K562 (cell line): Measurements from ENCODE around the gene NR1I3. TPM values are rescaled to one million over a fixed set of nuclear protein-coding genes. Genes with fewer than 3 reads are reported as not detected.

Source experiments
- ATAC-seq: fragments of 200-7000 bp; cut with Tn5 transposase; 3 replicates; pipeline ENCODE4 v1.9.1; 2020; ENCODE audit warnings: moderate library complexity
- BruUV-seq: library from RNA; stranded (reverse); fragments of 400-500 nt; replicated peaks from 2 replicates; lab custom pipeline; 2021; lab: Mats Ljungman, UMichigan
- CTCF ChIA-PET: fragments of 300-600 bp; formaldehyde crosslinking; extraction: SDS; loops from one replicate; lab custom pipeline; 2021; ENCODE audit warnings: low intra/inter-chr PET ratio; lab: Yijun Ruan, JAX
- POLR2A ChIA-PET: fragments of 300-600, 350-650 bp; sonication (Branson Sonifier 250); formaldehyde crosslinking; extraction: SDS; loops from one replicate; lab custom pipeline; 2021; ENCODE audit warnings: antibody characterized with exemption, inconsistent platforms; lab: Yijun Ruan, JAX
- DNase-seq, 4 experiments: peaks; one replicate each; pipeline versions ENCODE4 v3.0.0 to v3.0.0-alpha.2; 2011 to 2018; ENCODE audit warnings: low spot score in 3 of 4, mixed read lengths in 3 of 4; ENCODE audit errors: extremely low read depth in 1 of 4
- FAIRE-seq: peaks from 2 replicates; lab custom pipeline; 2011; peaks lifted over from hg19 to GRCh38; lab: Jason Lieb, UNC
- H2AFZ ChIP-seq: 2 replicates; pipeline ENCODE4 v1.6.0; 2011; ENCODE audit warnings: low read depth, low read length, control low read depth, inconsistent platforms
- H3K27ac ChIP-seq: fragments of 200-600 bp; 3 replicates; pipeline ENCODE4 v1.8.0; 2011; ENCODE audit warnings: low read depth, mild to moderate bottlenecking, control low read depth, inconsistent platforms, low read length, moderate library complexity, mixed read lengths; ENCODE audit errors: extremely low read depth
- H3K27me3 ChIP-seq, 2 experiments: fragments of 300-600 bp in 1 of 2; 2 replicates in 1 of 2; 3 replicates in 1 of 2; pipeline versions ENCODE4 v1.6.0 to v1.8.0; 2011; ENCODE audit warnings: inconsistent platforms in 2 of 2, low read length in 2 of 2, mild to moderate bottlenecking in 1 of 2, mixed read lengths in 1 of 2, moderate library complexity in 1 of 2; ENCODE audit not compliant: control insufficient read depth in 2 of 2, insufficient read depth in 2 of 2
- H3K36me3 ChIP-seq: fragments of 300-600 bp; 3 replicates; pipeline ENCODE4 v1.8.0; 2011; ENCODE audit warnings: mild to moderate bottlenecking, low read length, inconsistent platforms; ENCODE audit not compliant: control insufficient read depth, insufficient read depth
- H3K4me1 ChIP-seq, 2 experiments: fragments of 200-600 bp in 1 of 2; replicated peaks in 1 of 2; 2 replicates in 1 of 2; 3 replicates in 1 of 2; pipeline versions ENCODE4 v1.5.1 to v1.8.0; 2011; ENCODE audit warnings: inconsistent platforms in 2 of 2, low read length in 2 of 2, mild to moderate bottlenecking in 1 of 2, mixed read lengths in 1 of 2, moderate library complexity in 1 of 2; ENCODE audit not compliant: control insufficient read depth in 2 of 2, insufficient read depth in 2 of 2
- H3K4me2 ChIP-seq: 2 replicates; pipeline ENCODE4 v1.6.1; 2011; ENCODE audit warnings: low read length, control low read depth, inconsistent platforms, mixed read lengths; ENCODE audit not compliant: insufficient read depth
- H3K4me3 ChIP-seq: fragments of 200-600 bp; sonication (generic), shearing (Covaris generic); 2 replicates; pipeline ENCODE4 v1.5.1; 2016; ENCODE audit warnings: control low read depth, inconsistent platforms
- H3K79me2 ChIP-seq: fragments of 200-600 bp; 3 replicates; pipeline ENCODE4 v1.8.0; 2011; ENCODE audit warnings: low read length, inconsistent platforms; ENCODE audit not compliant: control insufficient read depth, insufficient read depth
- H3K9ac ChIP-seq, 2 experiments: 2 replicates each; pipeline versions ENCODE4 v1.6.0 to v1.6.1; 2011; ENCODE audit warnings: low read depth in 2 of 2, low read length in 2 of 2, control low read depth in 1 of 2, inconsistent platforms in 1 of 2, mild to moderate bottlenecking in 1 of 2, mixed read lengths in 1 of 2; ENCODE audit not compliant: insufficient read depth in 1 of 2
- H3K9me1 ChIP-seq: one replicate; pipeline ENCODE4 v1.6.0; 2011; ENCODE audit warnings: inconsistent platforms, mild to moderate bottlenecking, low read length, moderate library complexity; ENCODE audit not compliant: control insufficient read depth, insufficient read depth
- H3K9me3 ChIP-seq: replicated peaks from 2 replicates; pipeline ENCODE4 v1.5.1; 2011; ENCODE audit warnings: low read depth, low read length, inconsistent platforms; ENCODE audit not compliant: control insufficient read depth, insufficient read depth
- H4K20me1 ChIP-seq: replicated peaks from 2 replicates; pipeline ENCODE4 v1.6.1; 2011; ENCODE audit warnings: low read length, inconsistent platforms, mixed read lengths; ENCODE audit not compliant: control insufficient read depth, insufficient read depth
- CBX5 ChIP-seq: IDR thresholded peaks from 2 replicates; pipeline ENCODE4 v1.6.1; 2014; ENCODE audit warnings: low read depth, borderline replicate concordance
- HDAC3 ChIP-seq: fragments of 450-650 bp; IDR thresholded peaks from 2 replicates; pipeline ENCODE4 v1.6.1; 2018; ENCODE audit warnings: borderline replicate concordance, mild to moderate bottlenecking, moderate library complexity; ENCODE audit not compliant: partially characterized antibody
- NFYB ChIP-seq: IDR thresholded peaks from 2 replicates; pipeline ENCODE4 v1.6.1; 2011; ENCODE audit warnings: mild to moderate bottlenecking, moderate library complexity; ENCODE audit not compliant: insufficient read length; ENCODE audit errors: extremely low read depth
- POLR2B ChIP-seq: fragments of 450-650 bp; IDR thresholded peaks from 2 replicates; pipeline ENCODE4 v1.6.1; 2018; ENCODE audit warnings: low read depth; ENCODE audit not compliant: partially characterized antibody
- PRPF4 ChIP-seq: fragments of 200-400 bp; formaldehyde crosslinking; IDR thresholded peaks from one replicate; pipeline ENCODE4 v1.6.1; 2017; ENCODE audit warnings: low read length, low read depth, mild to moderate bottlenecking; ENCODE audit not compliant: insufficient read depth, poor library complexity, severe bottlenecking
- ZBTB7A ChIP-seq: IDR thresholded peaks from 2 replicates; pipeline ENCODE4 v1.6.1; 2011; ENCODE audit warnings: low read depth, mild to moderate bottlenecking, low read length, moderate library complexity, borderline replicate concordance; ENCODE audit not compliant: control insufficient read depth
- ZNF121 ChIP-seq: sonication (generic); formaldehyde crosslinking; conservative IDR thresholded peaks from 2 replicates; pipeline ENCODE4 v1.8.0; 2022; ENCODE audit warnings: missing genetic modification reagents
- WGBS: fragments of 100-300 bp; shearing (Covaris generic); methylation state at CpG from one replicate; pipeline ENCODE4 v1.1.6; 2016; ENCODE audit warnings: low coverage, mixed read lengths; ENCODE audit not compliant: insufficient coverage; ENCODE audit errors: missing lambda C conversion rate; 5-methylcytosine and 5-hydroxymethylcytosine counted together
- in situ Hi-C: fragments of 300-500 bp; cut with MboI; formaldehyde crosslinking; loops from 4 replicates; pipeline ENCODE4 v1.15.0; 2018; ENCODE audit warnings: inconsistent platforms, mixed read lengths
- intact Hi-C: fragments of 100-400 bp; cut with micrococcal nuclease; formaldehyde crosslinking; loops from 2 replicates; pipeline ENCODE4 v1.14.2; 2022
- polyA plus RNA-seq, 8 experiments: library from polyadenylated mRNA; depleted of rRNA in 4 of 8; stranded (reverse) in 5 of 8; unstranded in 3 of 8; fragments of >200 nt; fragmentation: Nextera tagmentation in 2 of 8; fragmentation: Illumina TruSeq in 1 of 8; extraction: Ambion mirVana in 2 of 8; extraction: Trizol in 1 of 8; gene quantifications; 2 replicates each; pipeline versions ENCODE4 v1.2.1 to v1.2.3, GENCODE V29; 2011 to 2014; ENCODE audit warnings: inconsistent platforms in 1 of 8, missing spikeins in 1 of 8
- total RNA-seq, 7 experiments: library from RNA; depleted of rRNA in 6 of 7; stranded (reverse); fragments of >200 nt in 6 of 7; fragmentation: Illumina TruSeq in 2 of 7; extraction: Trizol in 2 of 7; gene quantifications; 2 replicates each; pipeline versions ENCODE4 v1.2.1 to v1.2.3, GENCODE V29; 2011 to 2021; ENCODE audit warnings: low replicate concordance in 1 of 7
- TF ChIP-seq, protein P1 (sequence below): fragments of 250-450 bp; sonication (Bioruptor Pico); IDR thresholded peaks from 2 replicates; pipeline ENCODE4 v1.5.0; 2021

NR1I3 gene
- total and polyA plus RNA-seq, 9 of the 15 experiments (the other 6 are each of a cell fraction or from before 2014, with no cell fraction given) = 0.11 TPM; not detected in 8

DNA sequence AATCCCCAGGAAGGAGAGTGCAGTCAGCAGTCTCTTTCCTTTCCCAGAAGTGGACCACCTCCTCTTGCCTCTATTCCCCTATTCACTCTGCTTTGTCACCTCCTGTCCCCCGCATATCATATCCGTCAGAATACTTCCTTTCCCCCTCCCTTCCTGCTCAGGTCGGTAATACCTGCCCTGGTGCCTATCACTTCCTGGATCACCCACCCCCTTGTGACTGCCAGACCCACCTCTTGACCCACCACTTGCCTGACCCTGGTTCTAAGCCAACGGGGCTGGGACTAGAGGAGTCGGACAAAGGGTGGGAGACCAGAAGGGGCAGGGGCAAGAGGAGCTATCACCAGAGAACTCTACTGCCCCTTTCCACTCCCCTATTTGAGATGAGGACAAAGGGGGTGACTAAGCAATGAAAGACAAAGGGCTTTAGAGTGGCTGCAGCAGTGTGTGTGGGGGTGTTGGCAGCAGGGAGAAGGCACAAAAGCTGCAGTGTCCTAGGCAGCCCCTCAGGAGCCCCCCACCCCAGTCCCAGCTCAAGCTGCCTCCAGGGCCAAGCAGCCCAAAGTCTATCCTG lies 37.5 kb downstream of the NR1I3 start (continued):
- TF ChIP-seq, protein P1, sequence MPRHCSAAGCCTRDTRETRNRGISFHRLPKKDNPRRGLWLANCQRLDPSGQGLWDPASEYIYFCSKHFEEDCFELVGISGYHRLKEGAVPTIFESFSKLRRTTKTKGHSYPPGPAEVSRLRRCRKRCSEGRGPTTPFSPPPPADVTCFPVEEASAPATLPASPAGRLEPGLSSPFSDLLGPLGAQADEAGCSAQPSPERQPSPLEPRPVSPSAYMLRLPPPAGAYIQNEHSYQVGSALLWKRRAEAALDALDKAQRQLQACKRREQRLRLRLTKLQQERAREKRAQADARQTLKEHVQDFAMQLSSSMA (CRISPR knock-in tag) = no peak
- TF ChIP-seq CBX5 (0 out of 2 replicates have a peak, but pooled peaks have one; percentile 7), PRPF4 (no peak), HDAC3 (no peak), NFYB (no peak), POLR2B (peak; percentile 39)

DNA sequence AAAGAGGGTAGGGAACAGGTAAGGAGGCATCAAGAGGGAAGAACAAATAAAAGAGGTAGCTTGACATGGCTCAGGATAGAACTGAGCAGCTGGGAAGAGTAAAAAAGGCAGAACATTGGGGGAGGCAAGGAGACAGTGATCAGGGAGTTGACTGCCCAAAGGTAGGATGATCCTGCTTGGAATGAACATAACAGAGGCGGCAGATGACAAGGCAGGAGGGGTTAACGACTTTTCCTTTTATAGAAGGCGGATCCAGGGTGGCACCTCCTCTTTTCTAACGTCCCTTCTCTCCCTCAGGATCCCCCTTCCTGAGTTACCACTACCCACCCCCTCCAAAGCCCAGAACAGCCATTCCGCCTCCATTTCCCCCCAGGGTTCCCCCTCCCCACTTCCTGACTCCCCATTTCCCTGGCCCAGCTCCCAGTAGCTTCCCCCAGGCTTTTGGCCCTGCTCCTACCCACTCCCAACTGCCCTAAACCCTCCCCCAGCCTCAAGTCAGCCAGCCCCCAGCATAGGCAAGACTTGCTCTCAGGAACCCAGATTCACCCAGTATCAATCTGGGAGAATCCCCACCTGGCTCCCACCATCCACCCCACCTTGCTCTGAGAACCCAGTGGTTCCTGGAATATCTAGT lies 38.4 kb downstream of the NR1I3 start:
- DNase-seq (peak in 1 of 4 experiments; percentile 16), FAIRE-seq (no peak), ATAC-seq (no peak)
- no TSS peak for BruUV-seq
- WGBS = 24% methylated on average over 4 of the region's 5 CpGs
- H3K27me3 ChIP-seq = no peaks in the 10 kb centered on the region
- peaks cover 27% of the 10 kb centered on the region for H3K79me2 ChIP-seq
- peaks cover 59 to 68% of the 10 kb centered on the region in 2 experiments for H3K4me1 ChIP-seq
- no peaks in the 10 kb centered on the region for H3K9me3 ChIP-seq
- TF ChIP-seq ZBTB7A (peak; percentile 13; the same call in 1 of the 2 replicates), ZNF121 (CRISPR knock-in tag) (no peak)
- H3K4me2 ChIP-seq = peak overlapping the region; percentile 97
- ChIA-PET POLR2A (interaction anchor here (0.8 to 1.4 kb wide), 4 partner anchors 13 to 189 kb away, joined by 3 to 5 read pairs (median 4); partner anchors contain the start of gene DEDD), CTCF (no interaction called here)
- no peaks in the 10 kb centered on the region for H4K20me1 ChIP-seq
- no peaks in the 10 kb centered on the region for H3K9me1 ChIP-seq
- peak overlapping the region; percentile 97 for H2AFZ ChIP-seq
- H3K27ac ChIP-seq = peak overlapping the region; percentile 99
- intact Hi-C loops (loop anchor here (5.0 kb wide), 1 partner anchor 108 kb away; the partner anchor contains the start of gene MPZ), in situ Hi-C loops (no loop called here)
- H3K9ac ChIP-seq = peak overlapping the region; percentile 83 to 85; a peak in 3 of 4 replicates
- H3K4me3 ChIP-seq = no peak overlapping the region
- peaks cover 15% of the 10 kb centered on the region; the same call in 2 of the 3 replicates for H3K36me3 ChIP-seq
